Naive B cell (primary cell): ENCODE measurements around the gene TDRD7. TPM values are rescaled to one million over a fixed set of nuclear protein-coding genes. Genes with fewer than 3 reads are reported as not detected.

ENCODE experiments used
- ATAC-seq, 2 donors: fragments of 150-1000 bp; cut with Tn5 transposase; 2 replicates each; pipeline ENCODE4 v1.10.0; 2021; ENCODE audit warnings: low read depth in 2 of 2, mild to moderate bottlenecking in 2 of 2, moderate library complexity in 2 of 2
- DNase-seq: peaks from one replicate; pipeline ENCODE4 v3.0.0; 2022
- H3K27ac Mint-ChIP-seq, 6 donors: one replicate each; pipeline ENCODE4 v1.8.0; 2020 to 2022; ENCODE audit warnings: mild to moderate bottlenecking in 6 of 6, mixed read lengths in 6 of 6, moderate library complexity in 5 of 6, inconsistent platforms in 2 of 6
- H3K27me3 Mint-ChIP-seq, 3 donors: one replicate each; pipeline ENCODE4 v1.8.0; 2021 to 2022; ENCODE audit warnings: mixed read lengths in 3 of 3, mild to moderate bottlenecking in 1 of 3
- H3K36me3 Mint-ChIP-seq, 2 donors: one replicate each; pipeline ENCODE4 v1.8.0; 2020 to 2022; ENCODE audit warnings: mixed read lengths in 2 of 2, inconsistent platforms in 1 of 2, mild to moderate bottlenecking in 1 of 2
- H3K4me1 Mint-ChIP-seq, 3 donors: one replicate each; pipeline ENCODE4 v1.8.0; 2020 to 2022; ENCODE audit warnings: mixed read lengths in 3 of 3, inconsistent platforms in 1 of 3, mild to moderate bottlenecking in 1 of 3, moderate library complexity in 1 of 3
- H3K4me3 Mint-ChIP-seq, 8 donors: one replicate each; pipeline ENCODE4 v1.8.0; 2020 to 2022; ENCODE audit warnings: mild to moderate bottlenecking in 8 of 8, mixed read lengths in 8 of 8, moderate library complexity in 8 of 8, inconsistent platforms in 2 of 8
- H3K9me3 Mint-ChIP-seq, 7 donors: one replicate each; pipeline ENCODE4 v1.8.0; 2020 to 2022; ENCODE audit warnings: mixed read lengths in 7 of 7, mild to moderate bottlenecking in 5 of 7, inconsistent platforms in 2 of 7, moderate library complexity in 1 of 7
- polyA plus RNA-seq, 6 donors: library from polyadenylated mRNA; unstranded; fragments of 300-500 nt; fragmentation: Illumina TruSeq; gene quantifications; one replicate each; pipeline ENCODE4 v1.2.3, GENCODE V29; 2021; ENCODE audit warnings: low read depth in 6 of 6

The TDRD7 gene
- 10 to 100 TPM in 2 of 6 donors, 1 to 10 TPM in 3, not detected in 1; 4.8 to 14.7 (median 9.5) TPM for polyA plus RNA-seq

- peaks cover 5 to 20% (median 15%) of the 10 kb centered on the region in 3 donors for H3K27me3 Mint-ChIP-seq
- peak; percentile 90 for DNase-seq
- no peaks in the 10 kb centered on the region for H3K9me3 Mint-ChIP-seq
- H3K4me3 Mint-ChIP-seq, result peak within 1 kb of the TSS; percentile 73 to 95 (median 89)
- ATAC-seq, result peak; percentile 77 to 80
- peak within 1 kb of the TSS; percentile 87 to 96 (median 94) for H3K27ac Mint-ChIP-seq
- H3K4me1 Mint-ChIP-seq, result peaks cover 23 to 41% (median 30%) of the 10 kb centered on the region in 3 donors
- no peaks in the 10 kb centered on the region for H3K36me3 Mint-ChIP-seq
Measured at GRCh38 chr9:97411789-97412625, at the start of gene TDRD7. Gene TDRD7, plus strand, starts transcription at chr9:97412096. Its CDS starts 16,370 bp downstream, at chr9:97428466.

GRCh38 chr9:97362777-97363545 is 48.9 kb upstream of the TDRD7 start:
- no peaks in the 10 kb centered on the region for H3K27me3 Mint-ChIP-seq
- peak overlapping the region in 2 of 8 donors; percentile 33 to 47 for H3K4me3 Mint-ChIP-seq
- H3K36me3 Mint-ChIP-seq, result peaks cover 5 to 19% of the 10 kb centered on the region in 2 donors
- ATAC-seq, result no peak
- no peak overlapping the region for H3K27ac Mint-ChIP-seq
- DNase-seq, result no peak
- H3K4me1 Mint-ChIP-seq, result peaks cover 0 to 5% (median 3%) of the 10 kb centered on the region in 3 donors
- no peaks in the 10 kb centered on the region for H3K9me3 Mint-ChIP-seq

GRCh38 chr9:97363661-97364299 is 48.1 kb upstream of the TDRD7 start:
- no peak overlapping the region for H3K27ac Mint-ChIP-seq
- H3K27me3 Mint-ChIP-seq, result no peaks in the 10 kb centered on the region
- no peak for ATAC-seq
- no peak overlapping the region for H3K4me3 Mint-ChIP-seq
- H3K36me3 Mint-ChIP-seq, result peaks cover 8 to 25% of the 10 kb centered on the region in 2 donors
- peaks cover 0 to 5% (median 3%) of the 10 kb centered on the region in 3 donors for H3K4me1 Mint-ChIP-seq
- peaks cover 2 to 8% (median 5%) of the 10 kb centered on the region in 7 donors for H3K9me3 Mint-ChIP-seq
- DNase-seq, result no peak

- peaks cover 13 to 36% of the 10 kb centered on the region in 2 donors for H3K36me3 Mint-ChIP-seq
- ATAC-seq (no peak), DNase-seq (no peak)
- H3K9me3 Mint-ChIP-seq, result peaks cover 5 to 19% (median 16%) of the 10 kb centered on the region in 7 donors
- H3K4me3 Mint-ChIP-seq, result no peak overlapping the region
- H3K27ac Mint-ChIP-seq, result no peak overlapping the region
- H3K27me3 Mint-ChIP-seq, result no peaks in the 10 kb centered on the region
- peaks cover 0 to 2% (median 0%) of the 10 kb centered on the region in 3 donors for H3K4me1 Mint-ChIP-seq
Measured at GRCh38 chr9:97364769-97365490, 47.0 kb upstream of the TDRD7 start.

- DNase-seq (no peak), ATAC-seq (no peak)
- Mint-ChIP-seq H3K4me1 (peaks cover 0 to 2% (median 0%) of the 10 kb centered on the region in 3 donors), H3K9me3 (peaks cover 5 to 20% (median 16%) of the 10 kb centered on the region in 7 donors), H3K27ac (no peak overlapping the region), H3K27me3 (no peaks in the 10 kb centered on the region), H3K36me3 (peaks cover 18 to 38% of the 10 kb centered on the region in 2 donors), H3K4me3 (no peak overlapping the region)
Measured at GRCh38 chr9:97365634-97366033, 46.3 kb upstream of the TDRD7 start.

- no peak overlapping the region for H3K4me3 Mint-ChIP-seq
Measured at GRCh38 chr9:97366476-97366875, 45.4 kb upstream of the TDRD7 start.

GRCh38 chr9:97366889-97367288 is 45.0 kb upstream of the TDRD7 start:
- Mint-ChIP-seq H3K27ac (peak overlapping the region in 1 of 6 donors; percentile 75), H3K36me3 (peaks cover 25 to 45% of the 10 kb centered on the region in 2 donors), H3K9me3 (peaks cover 5 to 20% (median 16%) of the 10 kb centered on the region in 7 donors), H3K4me3 (no peak overlapping the region), H3K4me1 (peaks cover 0 to 2% (median 0%) of the 10 kb centered on the region in 3 donors), H3K27me3 (no peaks in the 10 kb centered on the region)
- DNase-seq, result no peak
- ATAC-seq, result no peak

More at GRCh38 chr9:97366476-97366875, 45.4 kb upstream of the TDRD7 start:
- Mint-ChIP-seq H3K9me3 (peaks cover 5 to 20% (median 16%) of the 10 kb centered on the region in 7 donors), H3K27me3 (no peaks in the 10 kb centered on the region), H3K36me3 (peaks cover 21 to 43% of the 10 kb centered on the region in 2 donors), H3K4me1 (peaks cover 0 to 2% (median 0%) of the 10 kb centered on the region in 3 donors), H3K27ac (no peak overlapping the region)
- ATAC-seq (no peak), DNase-seq (no peak)

GRCh38 chr9:97367729-97368128 is 44.2 kb upstream of the TDRD7 start:
- H3K27ac Mint-ChIP-seq, result no peak overlapping the region
- ATAC-seq, result no peak

GRCh38 chr9:97368964-97369363 is 42.9 kb upstream of the TDRD7 start:
- Mint-ChIP-seq H3K36me3 (peaks cover 35 to 45% of the 10 kb centered on the region in 2 donors), H3K9me3 (peaks cover 5 to 20% (median 16%) of the 10 kb centered on the region in 7 donors), H3K4me3 (no peak overlapping the region), H3K27ac (no peak overlapping the region), H3K4me1 (no peaks in the 10 kb centered on the region), H3K27me3 (no peaks in the 10 kb centered on the region)
- no peak for ATAC-seq
- DNase-seq, result no peak

More at GRCh38 chr9:97367729-97368128, 44.2 kb upstream of the TDRD7 start:
- Mint-ChIP-seq H3K4me1 (peaks cover 0 to 2% (median 0%) of the 10 kb centered on the region in 3 donors), H3K27me3 (no peaks in the 10 kb centered on the region), H3K9me3 (peaks cover 5 to 20% (median 16%) of the 10 kb centered on the region in 7 donors), H3K4me3 (no peak overlapping the region), H3K36me3 (peaks cover 34 to 45% of the 10 kb centered on the region in 2 donors)
- DNase-seq, result no peak

- peaks cover 34 to 35% of the 10 kb centered on the region in 2 donors for H3K36me3 Mint-ChIP-seq
Measured at GRCh38 chr9:97372580-97372979, 39.3 kb upstream of the TDRD7 start.

GRCh38 chr9:97373331-97373730 is 38.6 kb upstream of the TDRD7 start:
- peaks cover 31% of the 10 kb centered on the region in 2 donors for H3K36me3 Mint-ChIP-seq
- ATAC-seq (no peak), DNase-seq (no peak)
- no peaks in the 10 kb centered on the region for H3K27me3 Mint-ChIP-seq
- no peak overlapping the region for H3K4me3 Mint-ChIP-seq
- no peaks in the 10 kb centered on the region for H3K4me1 Mint-ChIP-seq
- peaks cover 5 to 18% (median 14%) of the 10 kb centered on the region in 7 donors for H3K9me3 Mint-ChIP-seq
- H3K27ac Mint-ChIP-seq, result no peak overlapping the region

More at GRCh38 chr9:97372580-97372979, 39.3 kb upstream of the TDRD7 start:
- ATAC-seq (no peak), DNase-seq (no peak)
- Mint-ChIP-seq H3K4me1 (no peaks in the 10 kb centered on the region), H3K27ac (no peak overlapping the region), H3K27me3 (no peaks in the 10 kb centered on the region), H3K4me3 (no peak overlapping the region), H3K9me3 (peaks cover 5 to 20% (median 16%) of the 10 kb centered on the region in 7 donors)

GRCh38 chr9:97374811-97375210 is 37.1 kb upstream of the TDRD7 start:
- H3K27ac Mint-ChIP-seq, result no peak overlapping the region
- peaks cover 0 to 4% (median under 1%) of the 10 kb centered on the region in 7 donors for H3K9me3 Mint-ChIP-seq
- H3K36me3 Mint-ChIP-seq, result peaks cover 18 to 24% of the 10 kb centered on the region in 2 donors
- no peaks in the 10 kb centered on the region for H3K4me1 Mint-ChIP-seq
- no peak overlapping the region for H3K4me3 Mint-ChIP-seq
- no peak for ATAC-seq
- DNase-seq, result no peak
- no peaks in the 10 kb centered on the region for H3K27me3 Mint-ChIP-seq
